ENCODE results near the gene ABCA13.

ABCA13 gene

DNA sequence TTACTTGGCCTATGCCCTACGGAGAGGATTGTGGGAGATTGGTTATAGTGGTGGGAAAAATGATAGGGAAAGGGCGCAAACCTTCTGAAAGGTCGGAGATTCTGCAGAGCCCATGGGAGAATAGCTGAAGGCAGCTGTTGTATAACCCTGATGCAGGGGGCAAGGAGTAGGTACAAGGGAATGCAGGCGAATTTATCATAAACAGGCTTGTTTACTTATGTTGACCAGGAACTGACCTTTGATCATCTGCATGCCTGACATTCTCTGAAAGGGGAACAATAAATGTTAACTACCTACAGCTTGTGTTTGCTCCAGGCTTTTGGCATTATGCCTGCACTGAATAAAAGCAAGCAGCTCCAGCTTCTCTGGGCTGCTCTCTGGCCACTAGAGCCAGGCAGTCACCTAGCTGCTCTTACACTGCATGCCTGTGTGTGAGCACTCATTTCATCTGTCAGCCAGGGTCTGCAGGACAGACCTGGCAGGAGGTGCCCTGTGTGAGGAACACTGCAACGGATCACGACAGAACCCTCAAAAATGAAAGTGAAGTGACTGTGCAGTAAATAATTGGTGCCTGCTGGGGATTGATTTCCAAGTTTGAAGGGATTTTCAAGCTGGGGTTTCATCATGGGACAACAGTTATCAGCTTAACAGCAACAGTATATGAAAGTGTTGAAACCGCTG is 31.1 kb upstream of the ABCA13 start:
- TF ChIP-seq SIN3A (IDR thresholded peaks at IDR 0.05; ENCODE audit: borderline replicate concordance, insufficient read depth, low read length) (no peak), POLR2AphosphoS5 (IDR thresholded peaks at IDR 0.05; ENCODE audit: low read depth, low read length) (no peak), FOXP2 (optimal IDR thresholded peaks at IDR 0.05; ENCODE audit: borderline replicate concordance, extremely low read depth, extremely low read length, insufficient read depth) (no peak), TAF1 (IDR thresholded peaks at IDR 0.05; ENCODE audit: borderline replicate concordance, insufficient read depth, low read length) (no peak)
- TF ChIP-seq, protein P1, sequence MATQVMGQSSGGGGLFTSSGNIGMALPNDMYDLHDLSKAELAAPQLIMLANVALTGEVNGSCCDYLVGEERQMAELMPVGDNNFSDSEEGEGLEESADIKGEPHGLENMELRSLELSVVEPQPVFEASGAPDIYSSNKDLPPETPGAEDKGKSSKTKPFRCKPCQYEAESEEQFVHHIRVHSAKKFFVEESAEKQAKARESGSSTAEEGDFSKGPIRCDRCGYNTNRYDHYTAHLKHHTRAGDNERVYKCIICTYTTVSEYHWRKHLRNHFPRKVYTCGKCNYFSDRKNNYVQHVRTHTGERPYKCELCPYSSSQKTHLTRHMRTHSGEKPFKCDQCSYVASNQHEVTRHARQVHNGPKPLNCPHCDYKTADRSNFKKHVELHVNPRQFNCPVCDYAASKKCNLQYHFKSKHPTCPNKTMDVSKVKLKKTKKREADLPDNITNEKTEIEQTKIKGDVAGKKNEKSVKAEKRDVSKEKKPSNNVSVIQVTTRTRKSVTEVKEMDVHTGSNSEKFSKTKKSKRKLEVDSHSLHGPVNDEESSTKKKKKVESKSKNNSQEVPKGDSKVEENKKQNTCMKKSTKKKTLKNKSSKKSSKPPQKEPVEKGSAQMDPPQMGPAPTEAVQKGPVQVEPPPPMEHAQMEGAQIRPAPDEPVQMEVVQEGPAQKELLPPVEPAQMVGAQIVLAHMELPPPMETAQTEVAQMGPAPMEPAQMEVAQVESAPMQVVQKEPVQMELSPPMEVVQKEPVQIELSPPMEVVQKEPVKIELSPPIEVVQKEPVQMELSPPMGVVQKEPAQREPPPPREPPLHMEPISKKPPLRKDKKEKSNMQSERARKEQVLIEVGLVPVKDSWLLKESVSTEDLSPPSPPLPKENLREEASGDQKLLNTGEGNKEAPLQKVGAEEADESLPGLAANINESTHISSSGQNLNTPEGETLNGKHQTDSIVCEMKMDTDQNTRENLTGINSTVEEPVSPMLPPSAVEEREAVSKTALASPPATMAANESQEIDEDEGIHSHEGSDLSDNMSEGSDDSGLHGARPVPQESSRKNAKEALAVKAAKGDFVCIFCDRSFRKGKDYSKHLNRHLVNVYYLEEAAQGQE (IDR thresholded peaks at IDR 0.05; ENCODE audit: insufficient read depth in 1 of 2, low read depth in 2 of 2, low read length in 2 of 2), result no peak

DNA sequence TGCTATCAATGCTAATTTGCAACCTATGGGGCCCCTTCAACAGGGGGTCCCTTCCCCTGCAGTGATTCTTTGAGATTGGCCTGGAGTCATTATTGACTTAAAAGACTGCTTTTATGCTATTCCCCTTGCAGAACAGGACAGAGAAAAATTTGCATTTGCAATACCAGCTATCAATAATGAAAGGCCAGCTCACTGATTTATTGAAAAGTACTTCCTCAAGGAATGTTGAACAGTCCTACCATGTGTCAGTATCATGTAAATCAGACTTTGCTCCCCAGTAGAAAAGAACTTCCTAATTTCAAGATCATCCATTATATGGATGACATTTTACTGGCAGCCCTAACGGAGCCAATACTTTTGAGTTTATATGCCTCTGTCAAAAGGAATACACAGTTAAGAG is 29.7 kb upstream of the ABCA13 start:
- TF ChIP-seq SIN3A (IDR thresholded peaks at IDR 0.05; ENCODE audit: borderline replicate concordance, insufficient read depth, low read length) (no peak), FOXP2 (optimal IDR thresholded peaks at IDR 0.05; ENCODE audit: borderline replicate concordance, extremely low read depth, extremely low read length, insufficient read depth) (no peak), TAF1 (IDR thresholded peaks at IDR 0.05; ENCODE audit: borderline replicate concordance, insufficient read depth, low read length) (no peak), POLR2AphosphoS5 (IDR thresholded peaks at IDR 0.05; ENCODE audit: low read depth, low read length) (no peak)
- TF ChIP-seq, protein P1 (IDR thresholded peaks at IDR 0.05; ENCODE audit: insufficient read depth in 1 of 2, low read depth in 2 of 2, low read length in 2 of 2), result no peak

- TF ChIP-seq, protein P1 (IDR thresholded peaks at IDR 0.05; ENCODE audit: insufficient read depth in 1 of 2, low read depth in 2 of 2, low read length in 2 of 2), result no peak
- TF ChIP-seq TAF1 (IDR thresholded peaks at IDR 0.05; ENCODE audit: borderline replicate concordance, insufficient read depth, low read length) (no peak), FOXP2 (optimal IDR thresholded peaks at IDR 0.05; ENCODE audit: borderline replicate concordance, extremely low read depth, extremely low read length, insufficient read depth) (no peak), SIN3A (IDR thresholded peaks at IDR 0.05; ENCODE audit: borderline replicate concordance, insufficient read depth, low read length) (no peak), POLR2AphosphoS5 (IDR thresholded peaks at IDR 0.05; ENCODE audit: low read depth, low read length) (no peak)
These were observed 26.9 kb upstream of the ABCA13 start for GRCh38 chr7:48144291-48144768.

DNA sequence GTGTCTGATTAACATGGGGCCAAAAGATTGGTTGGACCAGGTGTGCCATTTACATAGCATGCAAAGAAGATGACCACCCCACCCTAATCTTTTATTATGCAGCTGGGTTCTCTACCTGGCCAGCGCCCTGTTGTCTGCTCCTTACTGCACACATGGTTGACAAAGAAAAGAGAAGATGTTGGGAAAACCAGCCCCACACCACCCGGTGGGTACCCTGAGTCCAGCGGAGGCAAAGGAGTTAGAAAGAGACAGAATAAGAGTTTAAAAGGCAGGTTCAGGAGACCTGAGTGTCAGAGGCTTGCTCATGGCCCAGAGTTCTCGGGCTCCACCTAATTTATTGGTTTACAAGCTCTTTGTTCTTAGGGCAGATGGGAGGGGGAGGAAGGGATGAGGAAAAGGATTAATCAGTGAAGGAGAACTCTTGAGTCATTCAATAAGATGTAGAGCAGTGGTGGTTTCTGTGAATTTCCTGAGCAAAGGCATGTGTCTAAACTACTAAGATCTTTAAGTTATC is 24.1 kb upstream of the ABCA13 start:
- TF ChIP-seq FOXP2 (optimal IDR thresholded peaks at IDR 0.05; ENCODE audit: borderline replicate concordance, extremely low read depth, extremely low read length, insufficient read depth) (no peak), POLR2AphosphoS5 (IDR thresholded peaks at IDR 0.05; ENCODE audit: low read depth, low read length) (no peak), TAF1 (IDR thresholded peaks at IDR 0.05; ENCODE audit: borderline replicate concordance, insufficient read depth, low read length) (no peak), SIN3A (IDR thresholded peaks at IDR 0.05; ENCODE audit: borderline replicate concordance, insufficient read depth, low read length) (no peak)
- TF ChIP-seq, protein P1 (IDR thresholded peaks at IDR 0.05; ENCODE audit: insufficient read depth in 1 of 2, low read depth in 2 of 2, low read length in 2 of 2), result no peak
